Left renal cortex interstitium (tissue), 4 donors: ENCODE results near the gene COL13A1. TPM values are rescaled to one million over a fixed set of nuclear protein-coding genes. Genes with fewer than 3 reads are reported as not detected.

Experiments used
- DNase-seq, 4 donors: peaks; one replicate each; pipeline ENCODE4 v3.0.0-alpha.2; 2013; ENCODE audit warnings: low read depth in 4 of 4, low spot score in 2 of 4, missing footprints in 1 of 4
- polyA plus RNA-seq, 4 donors: library from polyadenylated mRNA; unstranded; fragments of 120-200 nt; gene quantifications; one replicate each; pipeline ENCODE4 v1.2.1, GENCODE V29; 2013; ENCODE audit not compliant: insufficient read length in 4 of 4

Gene COL13A1
- polyA plus RNA-seq, 4 donors: 18.1 to 34.7 (median 25.6) TPM

DNA sequence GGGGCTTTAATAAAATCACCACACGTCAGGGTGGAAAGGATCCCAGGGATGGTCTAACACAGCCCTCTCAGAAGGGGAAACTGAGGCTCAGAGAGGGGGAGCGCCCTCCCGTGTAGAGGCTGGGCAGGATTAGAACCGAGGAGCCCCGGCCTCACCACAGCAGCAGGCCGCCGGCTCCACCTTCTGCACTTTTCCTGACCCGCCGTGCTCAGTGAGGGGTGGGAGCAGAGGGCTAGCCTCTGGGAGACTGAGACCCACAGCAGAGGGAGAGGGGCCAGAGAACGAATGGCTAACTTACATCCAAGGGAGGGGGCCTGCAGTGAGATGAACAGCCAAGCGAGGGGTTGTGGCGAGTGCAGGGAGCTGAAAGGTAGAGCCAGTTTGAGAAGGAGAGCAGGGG, 79.5 kb downstream of the COL13A1 start:
- no peak for DNase-seq

DNA sequence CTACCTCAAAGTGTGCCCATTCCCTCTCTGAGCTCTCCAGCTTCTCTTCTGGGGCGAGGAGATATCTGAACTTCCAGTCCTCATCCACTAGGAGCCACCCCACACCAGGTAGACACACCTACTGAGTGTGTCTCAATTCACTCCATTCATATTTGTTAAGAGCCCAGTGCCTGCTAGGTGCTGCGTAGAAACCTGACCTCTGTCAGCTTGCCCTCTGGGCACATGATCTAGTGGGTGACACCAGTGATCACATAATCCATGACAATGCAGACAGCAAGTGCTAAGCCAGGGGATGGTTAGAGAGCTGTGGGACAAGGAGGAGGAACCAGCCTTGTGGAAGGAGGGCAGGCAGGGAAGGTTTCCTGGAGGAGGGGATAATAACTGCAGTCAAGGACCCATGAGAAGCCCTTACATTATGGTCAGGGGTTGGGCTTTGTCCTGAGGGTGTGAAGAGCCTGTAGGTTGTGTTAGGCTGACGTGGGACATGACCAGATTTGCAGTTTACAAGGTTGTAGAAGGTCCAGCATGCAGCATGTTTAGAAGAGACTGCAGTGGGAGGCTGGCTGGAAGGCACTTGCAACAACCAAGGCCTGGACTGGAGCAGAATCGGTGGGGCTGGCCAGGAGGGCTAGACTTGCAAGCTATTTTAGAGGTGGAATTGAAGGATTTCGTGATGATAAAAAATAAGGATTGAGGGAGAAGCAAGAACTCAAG, 81.8 kb downstream of the COL13A1 start:
- DNase-seq: no peak

DNA sequence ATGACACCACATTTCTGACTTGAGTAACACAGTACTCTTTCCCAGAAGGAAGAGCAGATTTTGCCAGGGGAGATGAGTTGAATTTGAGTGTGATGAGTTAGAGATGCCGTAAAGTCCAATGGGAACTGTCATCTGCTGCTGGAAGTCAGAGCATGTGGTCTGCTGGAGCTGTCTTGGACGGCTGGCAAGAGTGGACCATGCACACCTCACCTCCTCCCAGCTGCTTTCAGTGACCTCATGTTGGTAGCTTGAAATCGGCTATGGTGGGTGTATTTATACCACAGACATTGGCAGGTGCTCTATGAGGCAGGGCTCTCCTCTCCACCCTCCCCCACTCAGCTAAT, 82.3 kb downstream of the COL13A1 start:
- no peak for DNase-seq

DNA sequence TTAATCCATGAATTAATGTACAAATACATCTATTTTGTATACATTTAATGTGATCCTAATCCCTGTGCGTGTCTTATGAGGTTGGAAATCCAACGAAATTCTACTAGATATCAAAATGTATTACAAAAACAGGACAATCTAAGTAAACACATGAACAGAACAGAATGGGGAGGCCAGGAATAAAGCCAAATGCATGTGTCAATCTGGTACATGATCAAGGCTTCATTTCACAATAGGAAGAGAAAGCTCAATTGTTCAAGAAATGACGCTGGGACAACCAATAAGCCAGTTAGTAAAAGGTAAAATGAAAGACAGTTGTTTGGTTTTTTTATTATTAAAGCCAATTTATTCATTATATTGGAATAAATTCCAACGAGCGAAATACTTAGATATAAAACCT, 83.0 kb downstream of the COL13A1 start:
- DNase-seq: no peak

DNA sequence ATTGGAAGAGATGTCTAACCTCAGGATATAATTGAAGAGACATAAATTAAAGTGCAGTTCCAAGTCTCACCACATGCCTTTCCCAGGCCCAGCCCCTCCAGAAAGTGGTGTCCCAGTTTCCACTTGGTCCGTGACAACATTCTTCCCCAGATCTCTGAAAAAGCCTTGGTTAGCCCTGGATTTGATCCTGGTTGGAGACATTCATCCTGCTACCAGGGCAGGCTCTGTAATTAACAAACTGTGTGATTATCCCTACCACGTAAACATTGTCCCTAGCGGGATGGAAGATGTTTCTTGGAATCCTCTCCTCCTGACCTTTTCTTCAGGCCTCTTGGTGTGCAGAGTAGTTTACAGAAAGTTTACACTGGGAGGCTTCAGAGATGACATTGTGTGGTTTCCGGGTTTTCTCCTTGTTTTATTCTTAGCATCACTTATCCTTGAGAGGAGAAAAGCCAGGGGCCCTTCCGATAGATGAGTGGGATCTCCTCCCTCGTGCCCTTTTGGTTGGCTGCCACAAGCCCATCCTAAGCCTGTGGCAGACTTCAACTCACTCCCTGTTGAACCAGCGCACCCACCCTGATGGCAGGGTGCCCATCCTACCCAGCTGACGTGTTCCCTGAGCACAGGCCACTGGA, 83.8 kb downstream of the COL13A1 start:
- DNase-seq: no peak

DNA sequence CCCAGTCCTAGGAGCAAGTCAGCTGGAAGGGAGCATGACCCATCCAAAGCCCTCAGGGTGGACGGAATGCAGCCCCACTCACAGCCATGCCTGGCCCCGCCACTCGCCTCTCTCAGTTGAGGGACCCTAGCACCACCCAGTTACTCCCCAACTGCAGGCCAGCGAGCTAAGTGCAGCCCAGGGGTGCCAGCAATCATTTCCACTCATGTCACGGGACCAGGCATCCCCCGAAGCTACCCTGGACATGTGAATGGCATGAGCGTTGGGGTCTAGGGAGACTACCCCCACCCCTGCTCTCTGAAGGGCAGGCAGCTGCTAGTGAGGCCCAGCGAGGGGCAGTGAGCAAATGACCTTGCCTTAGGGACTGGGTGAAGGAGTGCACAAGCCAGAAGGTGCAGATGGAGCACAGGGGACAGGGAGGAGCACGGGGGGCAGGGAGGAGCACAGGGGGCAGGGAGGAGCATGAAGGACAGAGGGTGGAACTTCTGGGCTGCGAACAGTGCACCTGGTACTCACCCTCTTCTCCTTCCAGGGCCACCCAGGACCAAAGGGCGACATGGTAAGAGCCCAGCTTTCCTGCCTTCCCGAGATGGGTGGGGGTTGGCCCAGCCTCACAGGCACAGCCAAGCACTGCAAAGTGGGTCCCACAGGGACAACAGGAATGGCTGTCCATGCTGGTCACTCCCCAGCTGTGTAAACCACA, 87.3 kb downstream of the COL13A1 start:
- DNase-seq: no peak

DNA sequence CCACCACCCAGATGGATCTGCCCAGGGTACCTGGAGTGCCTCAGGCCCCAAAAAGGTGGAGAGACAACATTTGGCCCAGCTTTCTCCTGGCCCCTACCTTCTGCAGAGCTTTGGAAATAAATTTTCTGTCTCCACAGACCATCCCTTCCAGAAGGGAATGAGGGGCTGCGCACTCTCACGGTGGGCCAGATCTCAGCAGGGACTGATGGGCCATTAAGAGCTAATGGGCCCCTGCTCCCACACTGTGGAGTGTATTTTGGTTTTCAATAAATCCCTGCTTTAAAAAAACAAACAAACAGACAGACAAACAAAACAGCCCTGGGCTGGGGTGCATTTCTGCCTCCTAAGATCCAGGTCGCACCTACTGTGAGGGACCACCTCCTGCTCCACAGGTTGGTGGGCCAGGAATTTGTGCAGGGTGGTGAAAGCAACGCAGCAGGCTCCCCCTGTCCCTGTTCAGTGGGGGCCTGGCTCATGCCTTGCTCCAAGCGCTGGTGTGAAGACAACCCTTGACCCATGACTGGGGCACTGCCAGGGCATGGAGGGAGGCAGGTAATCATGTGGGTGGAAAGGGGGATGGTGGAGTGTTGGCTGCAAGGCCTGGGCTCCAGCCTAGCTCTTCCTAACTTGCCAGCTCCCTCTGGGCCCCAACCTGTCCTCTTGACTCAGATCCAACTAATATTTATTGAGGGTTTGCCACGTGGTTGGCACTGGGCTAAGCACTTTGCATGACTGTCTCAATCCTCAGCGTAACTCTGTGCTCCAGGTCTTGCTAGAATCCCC, 88.5 kb downstream of the COL13A1 start:
- no peak for DNase-seq

DNA sequence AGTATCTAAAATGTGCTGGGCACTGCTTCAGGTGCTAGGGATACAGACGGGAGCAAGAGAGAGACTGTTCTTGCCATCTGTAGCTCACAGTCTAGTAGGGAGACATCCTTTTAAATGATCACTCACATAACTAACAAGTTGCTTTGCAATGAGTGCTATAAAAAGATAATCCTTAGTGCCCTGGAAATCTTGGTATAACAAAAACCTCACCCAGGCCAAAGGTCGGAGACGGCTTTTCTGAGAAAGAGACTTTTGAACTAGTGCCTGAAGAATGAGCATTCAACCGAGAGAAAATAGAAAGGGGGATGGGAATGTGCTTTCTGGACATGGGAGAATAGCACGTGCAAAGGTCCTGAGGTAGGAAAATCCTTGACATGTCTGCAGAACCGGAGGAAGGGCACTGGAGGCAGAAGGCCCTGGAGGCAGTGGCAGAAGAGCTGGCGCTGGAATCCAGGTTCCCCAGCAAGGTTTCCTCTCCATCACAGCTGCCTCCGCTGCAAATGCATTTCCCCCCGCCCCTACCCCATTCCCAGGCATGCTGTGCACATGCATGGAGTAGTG, 89.4 kb downstream of the COL13A1 start:
- no peak for DNase-seq

DNA sequence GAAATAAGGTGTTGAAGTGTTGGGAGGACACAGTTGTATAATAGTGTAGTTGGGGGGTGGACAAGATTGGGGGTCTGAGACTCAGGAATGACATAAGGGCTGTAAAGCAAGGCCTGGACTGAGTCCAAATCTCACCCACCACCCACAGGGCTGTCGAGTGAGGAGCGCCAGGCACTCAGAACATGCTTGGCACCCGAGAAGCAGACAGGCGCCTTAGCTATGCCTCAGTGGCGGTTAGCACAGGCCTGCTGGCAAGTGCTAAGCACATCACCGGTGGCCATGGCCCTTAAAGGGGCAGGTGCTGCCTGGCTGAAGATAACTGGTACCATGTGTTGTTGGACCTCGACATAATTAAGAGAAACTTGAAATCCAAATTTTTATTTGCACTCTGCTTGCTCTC, 90.7 kb downstream of the COL13A1 start:
- no peak for DNase-seq

DNA sequence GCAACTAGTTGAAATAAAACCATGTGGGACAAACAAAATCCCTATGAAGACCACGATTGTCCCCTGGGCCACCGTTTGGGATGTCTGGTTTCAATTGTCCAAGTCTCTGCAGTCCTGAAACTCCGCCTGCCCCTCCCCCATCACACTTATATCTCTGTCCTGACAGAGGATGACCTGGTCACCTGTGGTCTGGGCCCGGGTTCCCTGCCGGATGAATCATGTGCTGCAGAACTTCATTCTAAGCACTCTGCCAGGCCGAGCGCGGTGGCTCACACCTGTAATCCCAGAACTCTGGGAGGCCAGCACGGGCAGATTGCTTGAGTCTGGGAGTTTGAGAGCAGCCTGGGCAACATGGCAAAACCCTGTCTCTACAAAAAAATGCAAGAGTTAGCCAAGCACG, 91.1 kb downstream of the COL13A1 start:
- DNase-seq: no peak

DNA sequence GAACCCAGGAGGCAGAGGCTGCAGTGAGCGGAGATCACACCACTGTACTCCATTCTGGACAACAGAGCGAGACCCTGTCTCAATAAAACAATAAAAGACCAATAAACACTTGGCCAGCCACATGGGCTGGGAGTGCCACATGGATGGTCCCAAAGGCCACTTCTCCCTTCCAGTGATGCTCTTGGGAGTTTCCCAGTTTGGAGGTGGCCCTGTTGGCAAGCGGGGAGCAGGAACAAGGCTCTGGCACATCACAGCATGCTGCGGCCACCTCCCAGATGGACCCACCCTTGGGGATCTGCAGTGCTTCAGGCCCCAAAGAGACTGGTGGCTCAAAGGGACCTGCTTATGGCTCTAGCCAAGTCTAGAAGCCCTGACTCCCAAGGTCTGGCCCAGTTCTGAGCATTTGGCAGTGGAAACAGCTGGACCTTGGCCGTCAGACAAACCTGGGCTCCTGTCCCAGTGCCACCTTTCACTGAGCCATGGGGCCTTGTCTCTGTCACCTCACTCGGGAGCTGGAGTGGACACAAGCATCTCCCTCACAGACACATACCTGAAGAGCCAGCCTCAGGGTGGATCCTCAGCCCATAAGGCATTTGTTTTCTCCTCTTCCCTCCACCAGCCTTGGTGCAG, 91.7 kb downstream of the COL13A1 start:
- no peak for DNase-seq

DNA sequence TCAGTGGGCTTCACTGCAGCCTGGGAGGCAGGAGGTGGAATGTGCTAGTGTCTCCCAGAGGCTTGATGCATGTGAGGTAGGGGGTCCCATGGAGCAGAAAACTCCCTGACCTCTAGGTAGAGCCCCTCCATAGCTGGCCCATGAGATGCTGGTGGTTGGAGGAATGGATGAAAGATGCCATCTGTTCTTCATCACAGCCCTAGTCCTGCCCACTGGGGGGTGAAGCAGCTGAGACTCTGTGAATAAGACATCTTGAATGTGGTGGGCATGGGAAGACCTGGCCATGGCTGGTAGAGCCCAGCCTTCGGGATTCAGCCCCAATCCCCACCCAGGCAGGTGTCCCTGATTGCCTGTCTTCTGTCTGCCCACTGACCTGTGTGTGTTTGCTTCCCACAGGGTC, 92.5 kb downstream of the COL13A1 start:
- DNase-seq: no peak

DNA sequence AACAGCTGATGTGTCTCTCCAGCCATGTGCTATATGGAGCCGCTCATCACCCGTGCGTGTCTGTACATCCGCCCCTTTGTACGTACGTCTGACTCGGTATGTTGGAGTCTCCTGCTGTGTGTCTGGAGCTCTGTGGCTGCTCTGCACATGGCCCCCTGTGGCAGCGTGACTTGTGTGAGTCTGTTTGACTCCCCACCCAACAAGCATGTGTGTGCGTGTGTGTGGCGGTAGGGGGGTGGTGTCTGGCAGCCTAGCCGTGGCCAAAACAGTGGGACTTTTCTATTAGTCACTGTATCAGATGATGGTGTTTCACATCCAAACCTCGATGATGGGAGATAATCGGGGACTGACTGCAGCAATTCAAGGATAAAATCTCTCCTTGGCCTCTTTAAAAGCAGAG, 94.1 kb downstream of the COL13A1 start:
- no peak for DNase-seq

DNA sequence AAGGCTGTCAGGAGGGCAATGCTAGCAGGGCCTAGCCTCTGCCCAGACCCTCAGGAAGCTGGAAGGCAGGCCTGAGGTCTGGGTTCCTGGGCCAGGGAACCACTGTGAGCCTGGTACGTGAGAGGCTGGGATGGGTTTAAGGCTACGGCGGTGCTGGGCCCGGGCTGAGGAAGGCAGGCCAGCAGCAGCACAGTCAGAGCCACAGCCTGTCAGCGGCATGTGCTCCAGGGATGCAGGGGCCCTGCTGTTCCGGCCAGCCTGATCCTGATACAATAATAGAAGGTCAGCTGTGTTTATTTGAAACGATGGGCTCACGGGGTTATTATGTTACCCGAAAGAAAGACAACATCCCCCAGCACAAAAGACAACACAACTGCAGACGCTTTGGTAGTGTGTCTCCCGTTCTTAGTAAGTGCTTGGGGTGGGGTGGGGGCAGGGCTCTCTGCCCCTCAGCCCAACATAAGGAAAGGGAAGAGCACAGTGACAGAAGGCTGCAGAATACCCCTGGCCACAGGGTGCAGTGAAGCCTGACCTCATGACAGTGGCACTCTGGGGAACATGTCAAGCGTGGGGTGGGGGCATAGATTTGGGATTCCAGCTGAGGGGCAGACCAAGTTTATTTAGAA, 95.0 kb downstream of the COL13A1 start:
- no peak for DNase-seq

DNA sequence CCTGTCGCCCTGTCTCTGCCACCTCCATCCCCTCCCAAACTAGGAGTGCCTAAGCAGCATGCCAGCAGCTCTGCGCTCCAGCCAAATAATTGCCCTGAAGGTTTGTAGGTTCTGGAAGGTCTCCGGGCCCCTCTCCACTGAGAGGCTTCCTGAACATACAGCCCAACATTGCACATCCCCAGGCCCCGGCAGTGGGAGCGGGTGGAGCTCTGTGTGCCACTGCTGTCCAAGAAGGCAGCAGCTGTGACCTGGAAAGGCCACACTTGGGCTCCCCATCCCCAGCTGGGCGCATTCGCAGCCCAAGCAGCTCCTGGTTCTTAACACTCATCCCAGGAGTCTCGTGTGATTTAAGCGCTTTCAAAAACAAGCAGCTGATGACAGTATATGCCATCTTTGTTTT, 95.7 kb downstream of the COL13A1 start:
- DNase-seq: no peak

DNA sequence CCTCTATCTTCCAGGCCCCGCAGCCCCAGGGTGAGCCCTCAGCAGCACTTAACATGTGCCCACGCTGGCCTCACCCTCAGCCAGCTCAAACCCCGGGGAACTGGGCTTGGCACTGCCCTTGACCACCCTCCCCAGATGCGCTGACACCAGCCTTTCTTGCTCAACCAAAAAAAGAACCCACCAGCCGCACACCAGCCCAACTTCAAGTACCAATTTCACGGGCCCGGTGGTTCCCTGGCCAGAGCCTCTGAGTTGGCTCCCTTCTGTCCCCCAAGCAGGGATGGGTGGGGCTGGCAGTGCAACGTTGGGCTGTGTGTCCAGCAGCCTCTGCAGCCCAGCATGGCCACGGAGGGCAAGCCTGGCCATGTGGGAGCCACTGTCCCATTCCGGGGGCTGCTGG, 96.3 kb downstream of the COL13A1 start:
- no peak for DNase-seq

DNA sequence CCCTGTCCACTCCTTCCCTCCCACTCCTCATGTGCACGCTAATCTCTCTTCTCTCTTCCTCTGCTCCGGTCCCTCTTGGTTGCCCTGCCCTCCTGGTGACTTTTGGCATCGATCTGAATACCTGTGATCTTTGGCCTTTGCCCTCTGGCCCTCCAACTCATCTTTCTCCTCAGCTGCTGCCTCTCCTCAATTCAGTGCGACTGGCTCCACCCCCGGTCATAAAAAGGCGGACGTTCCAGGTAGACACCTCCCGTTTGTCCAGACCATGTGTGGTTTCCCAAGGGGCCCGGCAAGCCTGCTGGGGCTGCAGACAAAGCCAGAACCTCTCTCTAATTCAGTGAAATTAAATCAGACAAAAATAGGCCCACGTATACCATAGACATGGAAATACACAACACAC, 96.8 kb downstream of the COL13A1 start:
- DNase-seq: no peak

DNA sequence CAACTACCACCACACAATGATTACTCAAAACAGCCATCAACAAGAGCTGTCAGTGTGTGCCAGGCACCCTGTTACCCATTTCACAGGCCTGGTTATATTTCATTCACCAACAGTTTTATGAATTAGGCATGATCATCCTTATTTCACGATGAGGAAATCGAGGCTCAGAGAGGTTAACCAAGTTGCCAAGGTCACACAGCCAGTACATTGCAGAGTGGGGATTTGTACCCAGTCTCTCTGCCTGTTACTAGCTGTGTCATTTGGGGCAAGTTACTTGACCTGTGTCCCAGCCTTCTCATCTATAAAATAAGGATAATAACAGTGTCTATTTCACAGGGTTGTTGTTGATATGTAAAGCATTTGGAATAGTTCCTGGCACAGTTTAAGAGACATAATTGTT, 97.2 kb downstream of the COL13A1 start:
- DNase-seq: no peak

DNA sequence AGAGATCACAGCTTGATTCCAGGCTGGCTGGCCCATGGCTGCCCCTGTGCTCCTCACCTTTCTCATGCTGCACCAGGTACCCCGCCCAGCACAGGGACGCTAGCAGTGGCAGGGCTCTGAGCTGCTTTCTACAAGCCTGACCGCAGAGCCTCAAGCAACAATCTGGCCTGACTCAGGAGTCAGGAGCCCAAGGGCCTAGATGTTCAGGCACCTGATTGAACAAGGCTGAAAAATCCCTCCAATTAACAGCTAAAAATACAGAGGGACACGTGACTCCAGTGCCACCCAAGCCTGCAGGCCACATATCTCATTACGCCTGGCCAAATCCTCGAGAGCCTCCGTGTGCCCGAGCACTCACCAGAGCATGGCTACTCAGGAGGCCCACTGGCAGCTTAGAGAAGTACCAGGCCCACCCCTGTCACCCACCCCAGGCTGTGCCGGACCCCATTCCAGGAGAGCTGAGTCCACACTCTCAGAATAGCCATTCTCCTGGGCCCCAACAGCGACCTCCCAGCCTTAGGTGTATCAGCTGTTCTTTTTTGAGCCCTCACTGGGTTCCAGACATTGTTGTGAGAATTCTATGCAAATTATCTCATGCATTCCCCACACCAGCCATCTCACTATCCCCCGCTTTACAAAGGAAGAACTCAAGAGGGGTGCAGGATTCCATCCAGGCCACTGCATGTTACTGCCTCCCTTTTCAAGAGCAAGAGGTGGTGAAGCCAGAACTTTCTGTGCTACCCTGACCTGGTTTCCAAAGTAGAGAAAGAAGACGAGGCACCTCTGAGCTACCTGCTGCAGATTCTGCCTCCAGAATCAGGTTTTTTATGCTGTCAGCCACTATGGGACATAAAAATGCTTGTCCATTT, 98.3 kb downstream of the COL13A1 start:
- no peak for DNase-seq
